GM23338 (cell line): ENCODE data around the gene MRGPRF. TPM values are rescaled to one million over a fixed set of nuclear protein-coding genes. Genes with fewer than 3 reads are reported as not detected.

ENCODE experiments used
- ATAC-seq: fragments of 200-7000 bp; cut with Tn5 transposase; 3 replicates; pipeline ENCODE4 v1.9.1; 2020
- DNase-seq: peaks from one replicate; pipeline ENCODE4 v3.0.0-alpha.2; 2015; ENCODE audit warnings: low spot score
- H2AFZ ChIP-seq: fragments of 200-600 bp; sonication (generic); 2 replicates; pipeline ENCODE4 v1.8.0; 2016; ENCODE audit warnings: antibody characterized with exemption, mild to moderate bottlenecking, moderate library complexity
- H3F3A ChIP-seq: fragments of 200-600 bp; sonication (generic); replicated peaks from 2 replicates; pipeline ENCODE4 v1.8.0; 2017; ENCODE audit warnings: antibody characterized with exemption, mixed run types, low read depth
- H3K27ac ChIP-seq: fragments of 200-600 bp; sonication (generic); 2 replicates; pipeline ENCODE4 v1.6.1; 2016; ENCODE audit warnings: low read depth
- H3K27me3 ChIP-seq: fragments of 200-600 bp; sonication (generic); 2 replicates; pipeline ENCODE4 v1.8.0; 2016; ENCODE audit warnings: mild to moderate bottlenecking, mixed run types, moderate library complexity; ENCODE audit not compliant: insufficient read depth
- H3K36me3 ChIP-seq: fragments of 200-600 bp; sonication (generic); 2 replicates; pipeline ENCODE4 v1.8.0; 2016; ENCODE audit warnings: mild to moderate bottlenecking; ENCODE audit not compliant: insufficient read depth
- H3K4me1 ChIP-seq: fragments of 200-600 bp; sonication (generic); 2 replicates; pipeline ENCODE4 v1.8.0; 2016; ENCODE audit warnings: mild to moderate bottlenecking, moderate library complexity; ENCODE audit not compliant: insufficient read depth
- H3K4me2 ChIP-seq: fragments of 200-600 bp; sonication (generic); 2 replicates; pipeline ENCODE4 v1.7.1; 2017; ENCODE audit warnings: mixed run types
- H3K4me3 ChIP-seq: fragments of 200-600 bp; sonication (generic); 2 replicates; pipeline ENCODE4 v1.6.1; 2016; ENCODE audit warnings: mixed run types
- H3K79me2 ChIP-seq: fragments of 200-600 bp; sonication (generic); replicated peaks from 2 replicates; pipeline ENCODE4 v1.8.0; 2017; ENCODE audit warnings: mild to moderate bottlenecking; ENCODE audit not compliant: insufficient read depth
- H3K9me2 ChIP-seq: fragments of 200-600 bp; sonication (generic); 2 replicates; pipeline ENCODE4 v1.8.0; 2017; ENCODE audit not compliant: insufficient read depth
- H4K20me1 ChIP-seq: fragments of 200-600 bp; sonication (generic); replicated peaks from 2 replicates; pipeline ENCODE4 v1.8.0; 2017; ENCODE audit warnings: mild to moderate bottlenecking; ENCODE audit not compliant: insufficient read depth
- H3K27ac Mint-ChIP-seq: 2 replicates; pipeline ENCODE4 v1.8.0; 2020; ENCODE audit warnings: inconsistent platforms, mild to moderate bottlenecking, moderate library complexity, mixed read lengths
- H3K27me3 Mint-ChIP-seq: 3 replicates; pipeline ENCODE4 v1.8.0; 2022; ENCODE audit warnings: low read depth, mild to moderate bottlenecking, moderate library complexity, mixed read lengths, inconsistent platforms; ENCODE audit not compliant: insufficient read depth, poor library complexity
- H3K36me3 Mint-ChIP-seq: 3 replicates; pipeline ENCODE4 v1.8.0; 2021; ENCODE audit warnings: low read depth, mild to moderate bottlenecking, inconsistent platforms, moderate library complexity, mixed read lengths
- H3K4me1 Mint-ChIP-seq: 3 replicates; pipeline ENCODE4 v1.8.0; 2020; ENCODE audit warnings: mild to moderate bottlenecking, inconsistent platforms, mixed read lengths
- H3K4me3 Mint-ChIP-seq: 3 replicates; pipeline ENCODE4 v1.8.0; 2021; ENCODE audit warnings: moderate library complexity, mild to moderate bottlenecking, inconsistent platforms, mixed read lengths
- H3K9me3 Mint-ChIP-seq: 3 replicates; pipeline ENCODE4 v1.8.0; 2020; ENCODE audit warnings: moderate library complexity, mild to moderate bottlenecking, inconsistent platforms, mixed read lengths
- EZH2phosphoT487 ChIP-seq: fragments of 200-600 bp; sonication (generic); IDR thresholded peaks from one replicate; pipeline ENCODE4 v1.8.1; 2018; ENCODE audit warnings: antibody characterized with exemption; ENCODE audit not compliant: unreplicated experiment
- JUNB ChIP-seq: IDR thresholded peaks from one replicate; pipeline ENCODE4 v1.6.1; 2016; ENCODE audit warnings: antibody characterized with exemption; ENCODE audit not compliant: unreplicated experiment
- NANOG ChIP-seq: IDR thresholded peaks from 2 replicates; pipeline ENCODE4 v1.6.1; 2016; ENCODE audit warnings: antibody characterized with exemption, borderline replicate concordance
- STAT1 ChIP-seq: IDR thresholded peaks from one replicate; pipeline ENCODE4 v1.6.1; 2016; ENCODE audit warnings: antibody characterized with exemption; ENCODE audit not compliant: unreplicated experiment
- ZNF114 ChIP-seq: fragments of 250-450 bp; sonication (Bioruptor Pico); IDR thresholded peaks from 2 replicates; pipeline ENCODE4 v1.5.0; 2020; ENCODE audit warnings: mild to moderate bottlenecking, moderate library complexity
- ZNF331 ChIP-seq: fragments of 250-450 bp; sonication (Bioruptor Pico); IDR thresholded peaks from 2 replicates; pipeline ENCODE4 v1.5.0; 2020; ENCODE audit warnings: low read depth, mild to moderate bottlenecking, moderate library complexity
- polyA plus RNA-seq: library from polyadenylated mRNA; unstranded; fragments of >200 nt; fragmentation: Nextera tagmentation; extraction: Ambion mirVana; gene quantifications from 2 replicates; pipeline ENCODE4 v1.2.1, GENCODE V29; 2016
- total RNA-seq: library from RNA; depleted of rRNA; stranded (reverse); fragments of >200 nt; shearing (Covaris generic); gene quantifications from 2 replicates; pipeline ENCODE4 v1.2.3, GENCODE V29; 2014
- TF ChIP-seq, protein P1 (sequence below): IDR thresholded peaks from one replicate; pipeline ENCODE4 v1.6.1; 2018; ENCODE audit warnings: antibody characterized with exemption; ENCODE audit not compliant: unreplicated experiment
- TF ChIP-seq, protein P2 (sequence below): IDR thresholded peaks from 2 replicates; pipeline ENCODE4 v1.6.1; 2016; ENCODE audit warnings: antibody characterized with exemption
- TF ChIP-seq, protein P3 (sequence below): fragments of 250-450 bp; sonication (Bioruptor Pico); IDR thresholded peaks from 2 replicates; pipeline ENCODE4 v1.5.0; 2020; ENCODE audit warnings: mild to moderate bottlenecking, moderate library complexity

Gene MRGPRF
- total and polyA plus RNA-seq, 2 experiments from 2014 or later = 3.3 to 9.0 TPM

DNA sequence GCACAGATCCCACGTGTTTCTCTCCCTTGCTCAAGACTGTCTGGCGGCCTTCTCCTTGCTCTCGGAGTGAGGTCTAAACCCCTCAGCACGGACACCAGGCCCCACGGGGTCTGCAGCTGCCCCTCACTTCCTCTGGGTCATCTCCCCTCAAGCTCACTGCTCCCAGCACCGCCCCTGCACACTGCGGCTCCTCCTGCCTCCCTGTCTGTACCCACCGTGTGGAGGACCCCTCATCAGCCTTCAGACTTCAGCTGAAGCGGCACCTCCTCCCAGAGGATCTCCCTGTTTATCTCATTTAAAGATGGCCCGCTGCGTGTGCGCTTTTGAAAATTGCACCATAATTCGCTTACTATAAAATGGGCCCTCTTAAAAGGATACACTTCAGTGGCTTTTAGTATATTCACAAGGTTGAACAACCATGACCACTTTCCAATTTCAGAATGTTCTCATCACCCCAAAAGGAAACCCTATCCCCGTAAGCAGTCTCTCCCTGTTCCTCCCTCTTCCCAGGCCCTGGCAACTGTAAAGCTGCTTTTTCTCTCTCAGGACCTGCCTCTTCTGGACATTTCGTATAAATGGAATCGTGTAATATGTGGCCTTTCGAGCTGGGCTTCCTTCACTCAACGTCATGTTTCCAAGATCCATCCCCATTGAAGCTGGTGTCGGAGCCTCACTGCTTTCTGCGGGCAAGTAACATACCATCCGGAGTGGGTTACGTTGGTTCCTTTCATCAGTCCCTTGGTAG is 21.2 kb upstream of the MRGPRF start:
- Mint-ChIP-seq H3K9me3 (no peaks in the 10 kb centered on the region), H3K4me1 (peaks cover 13% of the 10 kb centered on the region), H3K4me3 (no peak overlapping the region; the same call in 2 of the 3 replicates), H3K27me3 (peaks cover 7% of the 10 kb centered on the region), H3K36me3 (no peaks in the 10 kb centered on the region), H3K27ac (no peak overlapping the region)
- H3K27ac ChIP-seq = no peak overlapping the region
- H3K4me1 ChIP-seq = no peaks in the 10 kb centered on the region
- no peaks in the 10 kb centered on the region for H3K9me2 ChIP-seq
- no peaks in the 10 kb centered on the region for H3F3A ChIP-seq
- TF ChIP-seq, protein P1, sequence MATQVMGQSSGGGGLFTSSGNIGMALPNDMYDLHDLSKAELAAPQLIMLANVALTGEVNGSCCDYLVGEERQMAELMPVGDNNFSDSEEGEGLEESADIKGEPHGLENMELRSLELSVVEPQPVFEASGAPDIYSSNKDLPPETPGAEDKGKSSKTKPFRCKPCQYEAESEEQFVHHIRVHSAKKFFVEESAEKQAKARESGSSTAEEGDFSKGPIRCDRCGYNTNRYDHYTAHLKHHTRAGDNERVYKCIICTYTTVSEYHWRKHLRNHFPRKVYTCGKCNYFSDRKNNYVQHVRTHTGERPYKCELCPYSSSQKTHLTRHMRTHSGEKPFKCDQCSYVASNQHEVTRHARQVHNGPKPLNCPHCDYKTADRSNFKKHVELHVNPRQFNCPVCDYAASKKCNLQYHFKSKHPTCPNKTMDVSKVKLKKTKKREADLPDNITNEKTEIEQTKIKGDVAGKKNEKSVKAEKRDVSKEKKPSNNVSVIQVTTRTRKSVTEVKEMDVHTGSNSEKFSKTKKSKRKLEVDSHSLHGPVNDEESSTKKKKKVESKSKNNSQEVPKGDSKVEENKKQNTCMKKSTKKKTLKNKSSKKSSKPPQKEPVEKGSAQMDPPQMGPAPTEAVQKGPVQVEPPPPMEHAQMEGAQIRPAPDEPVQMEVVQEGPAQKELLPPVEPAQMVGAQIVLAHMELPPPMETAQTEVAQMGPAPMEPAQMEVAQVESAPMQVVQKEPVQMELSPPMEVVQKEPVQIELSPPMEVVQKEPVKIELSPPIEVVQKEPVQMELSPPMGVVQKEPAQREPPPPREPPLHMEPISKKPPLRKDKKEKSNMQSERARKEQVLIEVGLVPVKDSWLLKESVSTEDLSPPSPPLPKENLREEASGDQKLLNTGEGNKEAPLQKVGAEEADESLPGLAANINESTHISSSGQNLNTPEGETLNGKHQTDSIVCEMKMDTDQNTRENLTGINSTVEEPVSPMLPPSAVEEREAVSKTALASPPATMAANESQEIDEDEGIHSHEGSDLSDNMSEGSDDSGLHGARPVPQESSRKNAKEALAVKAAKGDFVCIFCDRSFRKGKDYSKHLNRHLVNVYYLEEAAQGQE = no peak
- no peaks in the 10 kb centered on the region for H3K27me3 ChIP-seq
- peak overlapping the region; percentile 23; the same call in 1 of the 2 replicates for H2AFZ ChIP-seq
- no peak overlapping the region for H3K4me2 ChIP-seq
- H3K79me2 ChIP-seq = no peaks in the 10 kb centered on the region
- H3K4me3 ChIP-seq = no peak overlapping the region
- no peaks in the 10 kb centered on the region for H4K20me1 ChIP-seq
- ATAC-seq = no peak
- no peak for DNase-seq
- H3K36me3 ChIP-seq = no peaks in the 10 kb centered on the region

DNA sequence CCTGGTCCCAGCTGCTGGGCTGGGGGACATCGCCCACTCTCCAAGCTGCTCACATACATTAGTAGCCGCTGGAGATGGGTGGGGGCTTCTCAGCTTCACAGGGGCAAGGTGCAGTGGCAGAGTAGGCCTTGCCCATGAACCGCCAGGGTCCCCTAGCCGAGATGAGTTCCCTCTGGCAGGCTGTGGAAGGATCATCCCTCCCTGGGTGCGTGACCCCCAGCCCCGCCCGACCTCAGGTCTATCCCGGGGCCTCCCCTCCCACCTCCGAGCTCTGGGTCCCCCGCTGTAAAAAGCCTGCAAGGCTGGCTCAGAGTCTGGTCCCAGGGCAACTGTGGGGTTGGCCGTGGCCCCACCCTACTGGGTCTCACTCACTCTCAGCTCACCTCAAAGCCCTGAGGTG is 20.4 kb upstream of the MRGPRF start:
- H3K4me3 Mint-ChIP-seq = no peak overlapping the region
- H3F3A ChIP-seq = no peaks in the 10 kb centered on the region
- no peaks in the 10 kb centered on the region for H3K9me3 Mint-ChIP-seq
- no peak overlapping the region for H2AFZ ChIP-seq
- no peak for ATAC-seq
- H3K36me3 Mint-ChIP-seq = no peaks in the 10 kb centered on the region
- H3K27me3 Mint-ChIP-seq = peaks cover 7% of the 10 kb centered on the region
- H3K4me3 ChIP-seq = no peak overlapping the region
- H3K27me3 ChIP-seq = no peaks in the 10 kb centered on the region
- H3K27ac Mint-ChIP-seq = no peak overlapping the region
- H3K9me2 ChIP-seq = no peaks in the 10 kb centered on the region
- no peaks in the 10 kb centered on the region for H3K79me2 ChIP-seq
- H4K20me1 ChIP-seq = no peaks in the 10 kb centered on the region
- H3K4me2 ChIP-seq = no peak overlapping the region
- H3K4me1 ChIP-seq = no peaks in the 10 kb centered on the region
- no peak overlapping the region for H3K27ac ChIP-seq
- no peak for DNase-seq
- H3K4me1 Mint-ChIP-seq = peaks cover 13% of the 10 kb centered on the region
- no peaks in the 10 kb centered on the region for H3K36me3 ChIP-seq
- TF ChIP-seq, protein P2, sequence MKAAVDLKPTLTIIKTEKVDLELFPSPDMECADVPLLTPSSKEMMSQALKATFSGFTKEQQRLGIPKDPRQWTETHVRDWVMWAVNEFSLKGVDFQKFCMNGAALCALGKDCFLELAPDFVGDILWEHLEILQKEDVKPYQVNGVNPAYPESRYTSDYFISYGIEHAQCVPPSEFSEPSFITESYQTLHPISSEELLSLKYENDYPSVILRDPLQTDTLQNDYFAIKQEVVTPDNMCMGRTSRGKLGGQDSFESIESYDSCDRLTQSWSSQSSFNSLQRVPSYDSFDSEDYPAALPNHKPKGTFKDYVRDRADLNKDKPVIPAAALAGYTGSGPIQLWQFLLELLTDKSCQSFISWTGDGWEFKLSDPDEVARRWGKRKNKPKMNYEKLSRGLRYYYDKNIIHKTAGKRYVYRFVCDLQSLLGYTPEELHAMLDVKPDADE = no peak
- TF ChIP-seq STAT1 (no peak), ZNF114 (CRISPR knock-in tag) (no peak), NANOG (no peak), EZH2phosphoT487 (no peak), JUNB (no peak), ZNF331 (CRISPR knock-in tag) (no peak)
- TF ChIP-seq, protein P3, sequence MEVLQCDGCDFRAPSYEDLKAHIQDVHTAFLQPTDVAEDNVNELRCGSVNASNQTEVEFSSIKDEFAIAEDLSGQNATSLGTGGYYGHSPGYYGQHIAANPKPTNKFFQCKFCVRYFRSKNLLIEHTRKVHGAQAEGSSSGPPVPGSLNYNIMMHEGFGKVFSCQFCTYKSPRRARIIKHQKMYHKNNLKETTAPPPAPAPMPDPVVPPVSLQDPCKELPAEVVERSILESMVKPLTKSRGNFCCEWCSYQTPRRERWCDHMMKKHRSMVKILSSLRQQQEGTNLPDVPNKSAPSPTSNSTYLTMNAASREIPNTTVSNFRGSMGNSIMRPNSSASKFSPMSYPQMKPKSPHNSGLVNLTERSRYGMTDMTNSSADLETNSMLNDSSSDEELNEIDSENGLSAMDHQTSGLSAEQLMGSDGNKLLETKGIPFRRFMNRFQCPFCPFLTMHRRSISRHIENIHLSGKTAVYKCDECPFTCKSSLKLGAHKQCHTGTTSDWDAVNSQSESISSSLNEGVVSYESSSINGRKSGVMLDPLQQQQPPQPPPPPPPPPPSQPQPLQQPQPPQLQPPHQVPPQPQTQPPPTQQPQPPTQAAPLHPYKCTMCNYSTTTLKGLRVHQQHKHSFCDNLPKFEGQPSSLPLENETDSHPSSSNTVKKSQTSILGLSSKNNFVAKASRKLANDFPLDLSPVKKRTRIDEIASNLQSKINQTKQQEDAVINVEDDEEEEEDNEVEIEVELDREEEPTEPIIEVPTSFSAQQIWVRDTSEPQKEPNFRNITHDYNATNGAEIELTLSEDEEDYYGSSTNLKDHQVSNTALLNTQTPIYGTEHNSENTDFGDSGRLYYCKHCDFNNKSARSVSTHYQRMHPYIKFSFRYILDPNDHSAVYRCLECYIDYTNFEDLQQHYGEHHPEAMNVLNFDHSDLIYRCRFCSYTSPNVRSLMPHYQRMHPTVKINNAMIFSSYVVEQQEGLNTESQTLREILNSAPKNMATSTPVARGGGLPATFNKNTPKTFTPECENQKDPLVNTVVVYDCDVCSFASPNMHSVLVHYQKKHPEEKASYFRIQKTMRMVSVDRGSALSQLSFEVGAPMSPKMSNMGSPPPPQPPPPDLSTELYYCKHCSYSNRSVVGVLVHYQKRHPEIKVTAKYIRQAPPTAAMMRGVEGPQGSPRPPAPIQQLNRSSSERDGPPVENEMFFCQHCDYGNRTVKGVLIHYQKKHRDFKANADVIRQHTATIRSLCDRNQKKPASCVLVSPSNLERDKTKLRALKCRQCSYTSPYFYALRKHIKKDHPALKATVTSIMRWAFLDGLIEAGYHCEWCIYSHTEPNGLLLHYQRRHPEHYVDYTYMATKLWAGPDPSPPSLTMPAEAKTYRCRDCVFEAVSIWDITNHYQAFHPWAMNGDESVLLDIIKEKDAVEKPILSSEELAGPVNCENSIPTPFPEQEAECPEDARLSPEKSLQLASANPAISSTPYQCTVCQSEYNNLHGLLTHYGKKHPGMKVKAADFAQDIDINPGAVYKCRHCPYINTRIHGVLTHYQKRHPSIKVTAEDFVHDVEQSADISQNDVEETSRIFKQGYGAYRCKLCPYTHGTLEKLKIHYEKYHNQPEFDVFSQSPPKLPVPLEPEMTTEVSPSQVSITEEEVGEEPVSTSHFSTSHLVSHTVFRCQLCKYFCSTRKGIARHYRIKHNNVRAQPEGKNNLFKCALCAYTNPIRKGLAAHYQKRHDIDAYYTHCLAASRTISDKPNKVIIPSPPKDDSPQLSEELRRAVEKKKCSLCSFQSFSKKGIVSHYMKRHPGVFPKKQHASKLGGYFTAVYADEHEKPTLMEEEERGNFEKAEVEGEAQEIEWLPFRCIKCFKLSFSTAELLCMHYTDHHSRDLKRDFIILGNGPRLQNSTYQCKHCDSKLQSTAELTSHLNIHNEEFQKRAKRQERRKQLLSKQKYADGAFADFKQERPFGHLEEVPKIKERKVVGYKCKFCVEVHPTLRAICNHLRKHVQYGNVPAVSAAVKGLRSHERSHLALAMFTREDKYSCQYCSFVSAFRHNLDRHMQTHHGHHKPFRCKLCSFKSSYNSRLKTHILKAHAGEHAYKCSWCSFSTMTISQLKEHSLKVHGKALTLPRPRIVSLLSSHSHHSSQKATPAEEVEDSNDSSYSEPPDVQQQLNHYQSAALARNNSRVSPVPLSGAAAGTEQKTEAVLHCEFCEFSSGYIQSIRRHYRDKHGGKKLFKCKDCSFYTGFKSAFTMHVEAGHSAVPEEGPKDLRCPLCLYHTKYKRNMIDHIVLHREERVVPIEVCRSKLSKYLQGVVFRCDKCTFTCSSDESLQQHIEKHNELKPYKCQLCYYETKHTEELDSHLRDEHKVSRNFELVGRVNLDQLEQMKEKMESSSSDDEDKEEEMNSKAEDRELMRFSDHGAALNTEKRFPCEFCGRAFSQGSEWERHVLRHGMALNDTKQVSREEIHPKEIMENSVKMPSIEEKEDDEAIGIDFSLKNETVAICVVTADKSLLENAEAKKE (CRISPR knock-in tag) = no peak
